DND-41 (cell line): Measurements from ENCODE around the gene TMEM44.

Experiments
- CTCF ChIP-seq: IDR thresholded peaks from 2 replicates; pipeline ENCODE4 v1.5.1; 2012; ENCODE audit warnings: borderline replicate concordance, low read length, moderate library complexity, mild to moderate bottlenecking; ENCODE audit not compliant: poor library complexity, severe bottlenecking; ENCODE audit errors: extremely low read depth
- EZH2 ChIP-seq: IDR thresholded peaks from 3 replicates; pipeline ENCODE4 v1.6.1; 2012; ENCODE audit warnings: borderline replicate concordance, low read depth, mild to moderate bottlenecking, moderate library complexity, low read length, inconsistent platforms; ENCODE audit not compliant: severe bottlenecking

DNA sequence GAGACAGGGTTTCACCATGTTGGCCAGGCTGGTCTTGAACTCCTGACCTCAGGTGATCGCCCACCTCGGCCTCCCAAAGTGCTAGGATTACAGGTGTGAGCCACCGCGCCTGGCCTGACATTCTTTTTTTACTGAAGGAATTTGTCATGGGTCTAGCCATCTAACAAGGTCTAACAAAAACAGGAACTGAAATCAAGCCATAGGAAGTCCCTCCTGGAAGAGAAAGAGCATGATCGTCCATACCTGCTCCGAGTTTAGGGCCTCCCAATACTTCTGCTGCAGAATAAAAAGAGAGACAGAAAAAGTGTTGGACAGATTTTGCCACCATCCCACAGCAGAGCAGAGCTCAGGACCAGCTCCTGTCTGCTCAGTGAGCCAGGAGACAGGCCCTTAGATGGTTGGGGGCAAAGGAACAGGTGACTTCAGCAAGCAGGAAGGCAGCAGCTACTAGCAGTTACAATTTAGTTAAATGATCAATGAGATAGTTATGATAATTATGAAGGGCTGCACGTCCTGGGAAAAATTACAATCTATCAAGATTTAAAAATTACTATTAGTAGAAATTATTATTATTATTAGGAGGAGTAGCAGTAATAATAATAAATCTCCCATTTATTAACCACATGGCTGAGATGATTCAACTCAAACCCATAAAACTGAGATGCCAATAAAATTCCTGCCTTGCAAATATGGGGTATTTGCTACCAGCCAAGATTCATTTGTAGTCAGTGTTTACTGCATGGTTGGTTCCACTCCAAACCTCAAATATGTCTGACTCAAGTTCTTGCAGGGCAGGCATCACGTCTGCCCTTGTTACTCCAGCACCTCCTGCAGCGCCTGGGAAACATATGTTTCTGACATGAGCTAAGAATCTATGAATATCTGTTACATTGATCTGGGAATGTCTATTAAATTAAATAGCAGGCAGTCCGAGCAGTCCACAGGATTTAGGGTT is 40.1 kb downstream of the TMEM44 start:
- no peak for TF ChIP-seq CTCF
- TF ChIP-seq EZH2: no peak
